NCI-H1436 (cell line): Measurements from ENCODE around the gene PAX6.
"Not testable (repeated sequence)": the region's sequence is repeated elsewhere in the genome, so short reads cannot be mapped to it uniquely, and the experiment has no call there.

ENCODE experiments used
- DNase-seq: peaks from one replicate; lab custom pipeline; 2025; lab: John Stamatoyannopoulos, UW

PAX6 gene

DNA sequence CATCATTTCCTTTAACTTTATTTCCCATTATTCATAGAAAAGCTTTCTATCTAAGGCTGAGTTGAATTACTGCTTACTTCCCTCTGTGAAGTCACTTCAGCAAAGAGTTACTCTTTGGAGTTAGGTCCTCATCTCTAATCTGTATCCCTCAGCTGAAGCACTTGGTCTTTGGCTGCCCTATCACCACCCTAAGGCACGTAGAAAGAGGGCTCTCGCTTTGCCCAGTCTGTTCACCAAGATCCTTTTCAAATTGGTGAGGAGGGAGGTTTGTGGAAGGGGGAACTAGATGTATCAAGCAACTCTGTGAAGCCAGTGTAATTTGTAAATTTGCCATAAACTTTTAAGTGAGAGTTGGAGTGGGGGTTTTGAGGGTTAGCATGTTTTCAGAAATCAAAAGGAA is 43.4 kb downstream of the PAX6 start:
- DNase-seq = no peak

DNA sequence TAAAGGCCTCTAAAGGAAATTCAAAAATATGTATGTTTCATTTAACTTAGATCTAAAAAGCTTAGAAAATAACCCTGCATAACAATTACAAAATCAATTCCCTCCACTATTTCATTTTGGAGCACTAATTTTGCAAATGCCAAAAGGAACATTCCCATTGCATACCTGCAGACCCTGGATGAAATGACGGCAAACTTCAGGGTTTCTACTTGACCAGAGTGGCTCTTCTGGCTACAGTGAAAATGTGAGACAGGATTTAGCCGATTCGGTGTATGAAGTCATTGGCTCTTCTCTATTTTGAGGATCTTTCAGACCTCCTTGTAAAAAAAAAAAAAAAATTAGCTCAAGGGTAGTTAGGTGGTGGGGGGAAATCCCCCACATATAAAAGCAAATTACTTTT is 44.1 kb downstream of the PAX6 start:
- DNase-seq = no peak

DNA sequence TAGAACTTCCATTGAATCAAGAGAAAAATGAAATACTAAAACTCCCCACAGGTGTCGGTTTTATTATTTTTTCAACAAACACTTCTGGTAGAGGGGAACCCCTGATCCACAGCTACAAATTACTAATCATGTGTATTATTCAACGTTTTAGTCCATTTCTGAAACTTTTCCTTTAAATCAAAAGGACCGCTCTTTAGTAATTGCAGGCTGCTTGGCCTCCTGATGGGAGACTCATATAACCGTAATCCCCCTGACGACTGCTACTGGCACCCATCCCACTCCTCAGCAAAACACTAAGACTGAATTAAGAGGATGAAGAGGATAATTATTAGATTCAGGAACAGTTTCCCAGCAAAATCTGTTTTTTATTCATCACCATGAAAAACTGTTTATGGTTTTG is 46.4 kb downstream of the PAX6 start:
- DNase-seq = no peak

DNA sequence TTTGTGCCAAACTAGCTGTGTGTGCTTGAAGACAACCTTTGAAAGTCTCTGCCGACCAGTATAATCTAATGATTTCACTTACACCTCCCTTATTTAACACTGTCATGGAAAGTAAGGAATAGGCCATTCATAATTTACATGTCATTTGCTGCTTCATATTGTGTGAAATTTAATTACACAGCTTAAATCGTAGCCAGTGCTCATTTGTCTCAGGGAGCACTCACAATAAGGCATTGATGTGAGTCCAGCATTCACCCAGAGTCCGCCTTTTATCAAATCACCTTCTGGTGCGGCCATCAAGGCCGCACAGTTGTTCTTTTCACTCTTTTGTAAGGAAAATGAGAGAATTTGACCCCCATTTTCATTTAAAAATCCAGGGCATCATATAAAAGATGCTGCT is 46.9 kb downstream of the PAX6 start:
- no peak for DNase-seq

DNA sequence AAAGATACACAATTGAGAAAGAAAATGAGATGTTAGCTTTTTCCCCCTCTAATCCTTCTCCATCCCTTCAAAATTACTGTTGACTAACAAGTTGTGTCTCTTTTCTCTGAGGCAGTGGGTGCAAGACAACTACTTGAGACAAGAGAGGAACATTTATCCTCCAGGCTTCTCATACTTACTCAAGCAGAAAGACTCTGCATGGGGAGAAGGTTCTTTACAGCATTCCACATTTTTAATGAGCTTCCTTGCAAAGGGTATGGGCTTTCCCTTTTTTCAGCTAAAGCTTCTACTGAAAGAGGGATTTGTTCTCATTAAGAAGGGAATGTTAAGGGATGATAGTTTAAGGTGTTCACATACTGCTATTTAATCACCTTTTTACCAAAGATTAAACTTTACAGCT is 47.8 kb downstream of the PAX6 start:
- no peak for DNase-seq

DNA sequence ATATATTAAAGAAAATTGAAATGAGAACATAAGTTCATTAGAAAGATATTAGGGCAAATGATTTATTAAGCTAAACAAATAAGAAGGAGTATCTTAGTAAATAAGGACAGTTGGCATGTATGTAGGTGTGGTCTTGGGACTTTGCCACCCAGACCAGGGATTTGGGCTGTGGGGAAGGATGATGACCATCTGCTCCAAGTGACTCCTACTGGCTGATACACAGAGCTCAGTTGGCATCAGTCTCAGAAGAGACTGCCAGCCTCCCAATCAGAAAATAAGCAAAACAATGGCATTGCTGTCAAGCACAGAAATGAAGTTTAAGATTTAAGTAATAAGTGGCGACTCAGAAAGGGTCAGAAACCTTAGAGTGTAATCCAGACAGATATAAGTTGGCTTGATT is 49.5 kb downstream of the PAX6 start:
- no peak for DNase-seq

DNA sequence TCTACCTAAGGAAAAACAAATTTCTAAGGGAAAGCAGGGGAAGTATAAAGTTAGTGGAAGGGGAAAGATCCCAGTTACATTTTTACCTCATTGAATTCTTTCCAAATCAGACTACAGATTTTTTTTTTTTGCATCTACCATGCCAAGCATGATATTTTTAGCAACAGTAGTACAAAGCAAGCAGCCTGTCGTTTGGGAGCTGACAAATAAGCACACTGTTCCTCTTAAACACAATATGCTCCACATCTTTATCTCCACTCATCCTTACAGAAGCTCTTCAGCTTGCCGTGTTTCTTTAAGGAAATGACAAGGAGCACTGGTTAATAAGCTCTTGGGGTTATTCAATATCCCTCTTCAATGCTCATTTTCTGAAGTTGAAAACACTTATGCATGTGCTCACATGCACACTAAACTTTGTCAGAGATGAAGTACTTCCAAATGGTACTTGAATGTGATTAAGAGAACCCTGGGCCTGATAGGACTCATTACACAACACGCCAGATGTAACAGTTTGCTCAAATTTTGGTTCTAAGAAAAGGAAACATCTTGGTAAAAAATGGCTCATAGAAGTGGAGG is 53.8 kb downstream of the PAX6 start:
- peak; percentile 62 for DNase-seq

DNA sequence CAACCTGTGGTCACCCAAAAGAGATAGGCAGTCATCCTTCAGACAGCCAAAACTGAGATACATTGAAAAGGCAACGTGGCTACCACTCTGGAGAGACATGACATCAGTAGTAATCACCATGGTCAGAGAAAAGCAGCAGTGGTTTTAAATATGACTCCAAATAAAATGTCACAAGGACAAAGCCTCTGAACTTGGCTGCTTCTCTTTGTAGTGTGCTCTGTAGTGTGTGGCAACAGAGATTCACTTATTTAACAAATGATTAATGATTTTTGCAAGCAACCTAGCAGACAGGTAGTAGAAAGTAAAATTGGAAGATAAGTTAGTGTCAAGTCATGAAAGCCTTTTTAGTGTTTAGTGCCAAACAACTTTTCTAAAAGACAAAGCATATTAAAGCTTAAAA is 63.5 kb downstream of the PAX6 start:
- no peak for DNase-seq

DNA sequence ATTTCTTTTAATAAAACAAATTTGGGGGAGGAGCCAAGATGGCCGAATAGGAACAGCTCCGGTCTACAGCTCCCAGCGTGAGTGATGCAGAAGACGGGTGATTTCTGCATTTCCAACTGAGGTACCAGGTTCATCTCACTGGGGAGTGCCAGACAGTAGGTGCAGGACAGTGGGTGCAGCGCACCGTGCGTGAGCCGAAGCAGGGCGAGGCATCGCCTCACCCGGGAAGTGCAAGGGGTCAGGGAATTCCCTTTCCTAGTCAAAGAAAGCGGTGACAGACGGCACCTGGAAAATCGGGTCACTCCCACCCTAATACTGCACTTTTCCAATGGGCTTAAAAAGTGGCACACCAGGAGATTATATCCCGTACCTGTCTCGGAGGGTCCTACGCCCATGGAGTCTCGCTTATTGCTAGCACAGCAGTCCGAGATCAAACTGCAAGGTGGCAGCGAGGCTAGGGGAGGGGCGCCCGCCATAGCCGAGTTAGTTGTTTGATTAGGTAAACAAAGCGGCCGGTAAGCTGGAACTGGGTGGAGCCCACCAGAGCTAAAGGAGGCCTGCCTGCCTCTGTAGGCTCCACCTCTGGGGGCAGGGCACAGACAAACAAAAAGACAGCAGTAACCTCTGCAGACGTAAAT is 70.3 kb downstream of the PAX6 start:
- DNase-seq = not testable (repeated sequence)

DNA sequence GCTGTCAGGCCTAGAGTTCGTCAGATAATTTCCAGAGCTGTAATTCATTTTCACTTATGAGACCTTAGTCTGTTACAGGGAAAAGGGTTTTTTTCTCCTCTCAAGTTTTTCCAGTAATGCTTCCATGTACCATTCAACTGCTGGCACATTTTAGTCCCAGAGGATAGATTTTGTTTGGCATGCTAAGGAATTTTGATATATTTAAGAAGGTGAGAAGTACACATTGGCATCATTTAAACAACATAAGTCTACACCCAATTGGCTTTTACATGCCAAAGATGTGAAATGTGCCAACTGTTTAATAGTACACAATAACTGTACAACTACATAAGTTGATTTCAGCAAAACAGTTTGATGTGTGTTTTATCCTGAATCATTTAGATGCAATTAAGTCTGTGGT is 71.0 kb downstream of the PAX6 start:
- DNase-seq = no peak
